Ishikawa (cell line): Measurements from ENCODE around the gene ENTPD1.

Experiments used
- CEBPB ChIP-seq: IDR thresholded peaks from 2 replicates; pipeline ENCODE4 v1.6.1; 2012
- CREB1 ChIP-seq: IDR thresholded peaks from 2 replicates; pipeline ENCODE4 v1.6.1; 2012; ENCODE audit warnings: low read depth
- EGR1 ChIP-seq: IDR thresholded peaks from 2 replicates; pipeline ENCODE4 v1.6.1; 2012
- EP300 ChIP-seq: IDR thresholded peaks from 2 replicates; pipeline ENCODE4 v1.6.1; 2012; ENCODE audit warnings: borderline replicate concordance
- FOXM1 ChIP-seq: IDR thresholded peaks from 2 replicates; pipeline ENCODE4 v1.6.1; 2012; ENCODE audit warnings: low read depth, borderline replicate concordance
- MAX ChIP-seq: IDR thresholded peaks from 2 replicates; pipeline ENCODE4 v1.6.1; 2012
- NFIC ChIP-seq: IDR thresholded peaks from 2 replicates; pipeline ENCODE4 v1.6.1; 2012
- RAD21 ChIP-seq: IDR thresholded peaks from 2 replicates; pipeline ENCODE4 v1.6.1; 2012; ENCODE audit warnings: low read depth
- TAF1 ChIP-seq: IDR thresholded peaks from 2 replicates; pipeline ENCODE4 v1.6.1; 2012; ENCODE audit warnings: low read depth, mild to moderate bottlenecking
- TCF12 ChIP-seq: IDR thresholded peaks from 2 replicates; pipeline ENCODE4 v1.6.1; 2012; ENCODE audit warnings: low read depth
- TEAD4 ChIP-seq: IDR thresholded peaks from 2 replicates; pipeline ENCODE4 v1.6.1; 2012
- USF1 ChIP-seq: IDR thresholded peaks from 2 replicates; pipeline ENCODE4 v1.6.1; 2012
- YY1 ChIP-seq: IDR thresholded peaks from 2 replicates; pipeline ENCODE4 v1.6.1; 2012; ENCODE audit warnings: low read depth
- ZBTB7A ChIP-seq: IDR thresholded peaks from 2 replicates; pipeline ENCODE4 v1.6.1; 2012; ENCODE audit warnings: low read depth
- TF ChIP-seq, protein P1 (sequence below): IDR thresholded peaks from 2 replicates; pipeline ENCODE4 v1.6.1; 2012; ENCODE audit warnings: low read depth, mild to moderate bottlenecking

Gene ENTPD1

DNA sequence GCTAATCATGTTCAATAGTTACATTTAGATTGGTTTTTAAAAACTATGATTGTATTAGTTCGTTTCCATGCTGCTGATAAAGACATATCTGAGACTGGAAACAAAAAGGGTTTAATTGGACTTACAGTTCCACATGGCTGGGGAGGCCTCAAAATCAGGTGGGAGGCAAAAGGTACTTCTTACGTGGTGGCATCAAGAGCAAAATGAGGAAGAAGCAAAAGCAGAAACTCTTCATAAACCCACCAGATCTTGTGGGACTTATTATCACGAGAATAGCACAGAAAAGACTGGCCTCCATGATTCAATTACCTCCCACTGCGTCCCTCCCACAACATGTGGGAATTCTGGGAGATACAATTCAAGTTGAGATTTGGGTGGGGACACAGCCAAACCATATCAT lies 117.7 kb downstream of the ENTPD1 start:
- TF ChIP-seq EP300 (no peak), EGR1 (no peak), MAX (no peak), TCF12 (no peak), NFIC (no peak), USF1 (no peak), CREB1 (no peak), CEBPB (no peak), FOXM1 (no peak), TEAD4 (no peak), ZBTB7A (no peak), RAD21 (no peak)

- TF ChIP-seq TAF1 (no peak), TEAD4 (no peak), TCF12 (no peak), CEBPB (no peak), YY1 (no peak)
- TF ChIP-seq, protein P1, sequence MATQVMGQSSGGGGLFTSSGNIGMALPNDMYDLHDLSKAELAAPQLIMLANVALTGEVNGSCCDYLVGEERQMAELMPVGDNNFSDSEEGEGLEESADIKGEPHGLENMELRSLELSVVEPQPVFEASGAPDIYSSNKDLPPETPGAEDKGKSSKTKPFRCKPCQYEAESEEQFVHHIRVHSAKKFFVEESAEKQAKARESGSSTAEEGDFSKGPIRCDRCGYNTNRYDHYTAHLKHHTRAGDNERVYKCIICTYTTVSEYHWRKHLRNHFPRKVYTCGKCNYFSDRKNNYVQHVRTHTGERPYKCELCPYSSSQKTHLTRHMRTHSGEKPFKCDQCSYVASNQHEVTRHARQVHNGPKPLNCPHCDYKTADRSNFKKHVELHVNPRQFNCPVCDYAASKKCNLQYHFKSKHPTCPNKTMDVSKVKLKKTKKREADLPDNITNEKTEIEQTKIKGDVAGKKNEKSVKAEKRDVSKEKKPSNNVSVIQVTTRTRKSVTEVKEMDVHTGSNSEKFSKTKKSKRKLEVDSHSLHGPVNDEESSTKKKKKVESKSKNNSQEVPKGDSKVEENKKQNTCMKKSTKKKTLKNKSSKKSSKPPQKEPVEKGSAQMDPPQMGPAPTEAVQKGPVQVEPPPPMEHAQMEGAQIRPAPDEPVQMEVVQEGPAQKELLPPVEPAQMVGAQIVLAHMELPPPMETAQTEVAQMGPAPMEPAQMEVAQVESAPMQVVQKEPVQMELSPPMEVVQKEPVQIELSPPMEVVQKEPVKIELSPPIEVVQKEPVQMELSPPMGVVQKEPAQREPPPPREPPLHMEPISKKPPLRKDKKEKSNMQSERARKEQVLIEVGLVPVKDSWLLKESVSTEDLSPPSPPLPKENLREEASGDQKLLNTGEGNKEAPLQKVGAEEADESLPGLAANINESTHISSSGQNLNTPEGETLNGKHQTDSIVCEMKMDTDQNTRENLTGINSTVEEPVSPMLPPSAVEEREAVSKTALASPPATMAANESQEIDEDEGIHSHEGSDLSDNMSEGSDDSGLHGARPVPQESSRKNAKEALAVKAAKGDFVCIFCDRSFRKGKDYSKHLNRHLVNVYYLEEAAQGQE: no peak
Observed at GRCh38 chr10:95876756-95877155, 120.8 kb downstream of the ENTPD1 start.

DNA sequence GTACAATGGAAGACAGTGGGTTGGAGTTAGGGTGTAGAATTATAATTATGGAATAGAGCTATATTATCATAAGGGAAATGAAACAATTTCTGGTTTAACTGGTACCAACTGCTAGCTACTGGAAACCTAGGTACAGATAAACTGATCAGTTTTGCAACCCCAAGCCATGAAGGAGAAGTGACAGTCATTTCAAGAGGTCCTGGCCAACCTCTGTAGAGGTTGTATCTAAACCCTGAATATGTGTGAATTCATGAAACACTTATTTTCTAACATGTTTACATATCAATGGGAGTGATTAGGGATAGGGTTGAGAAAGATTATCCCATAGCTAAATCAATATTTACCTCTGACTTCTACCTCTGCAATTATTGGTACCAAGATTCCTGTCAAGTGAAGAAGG lies 121.9 kb downstream of the ENTPD1 start:
- TF ChIP-seq TAF1 (no peak), ZBTB7A (no peak), EGR1 (no peak), EP300 (no peak), CEBPB (no peak), RAD21 (no peak), TCF12 (no peak), NFIC (no peak), USF1 (no peak), MAX (no peak), YY1 (no peak), CREB1 (no peak), TEAD4 (no peak), FOXM1 (no peak)
- TF ChIP-seq, protein P1: no peak

DNA sequence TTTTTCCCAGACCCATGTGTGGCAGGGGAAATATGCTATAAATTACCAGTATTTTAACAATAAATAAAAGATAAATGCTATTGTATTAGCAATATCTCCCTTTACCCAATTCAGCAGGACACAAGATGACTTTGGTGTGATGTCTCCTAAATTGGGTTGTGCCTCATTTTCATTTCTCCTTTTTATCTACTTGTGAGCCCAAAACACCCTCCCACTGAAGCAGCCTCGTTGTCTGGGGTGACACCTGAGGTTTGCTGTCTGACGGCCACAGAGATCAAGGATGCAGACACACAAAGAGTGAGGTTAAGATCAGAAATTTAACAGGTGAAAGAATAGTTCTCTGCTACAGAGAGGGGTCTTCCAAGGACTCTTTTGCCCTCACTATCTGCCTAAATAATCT lies 124.7 kb downstream of the ENTPD1 start:
- TF ChIP-seq TCF12: no peak
- TF ChIP-seq, protein P1: no peak
- TF ChIP-seq ZBTB7A: no peak
- TF ChIP-seq MAX: no peak
- no peak for TF ChIP-seq RAD21
- no peak for TF ChIP-seq CEBPB
- no peak for TF ChIP-seq NFIC
- TF ChIP-seq FOXM1: no peak
- TF ChIP-seq EP300: no peak
- no peak for TF ChIP-seq CREB1
- no peak for TF ChIP-seq TEAD4
- TF ChIP-seq TAF1: no peak
- TF ChIP-seq USF1: no peak
- TF ChIP-seq YY1: no peak
- no peak for TF ChIP-seq EGR1
